ENCODE data around the gene PARP4. TPM values are rescaled to one million over a fixed set of nuclear protein-coding genes. Genes with fewer than 3 reads are reported as not detected.
"Not testable (repeated sequence)": the region's sequence is repeated elsewhere in the genome, so short reads cannot be mapped to it uniquely, and the experiment has no call there.

The PARP4 gene
- total RNA-seq, 4 donors from 2014 or later = 6.9 to 11.6 (median 7.6) TPM

- no peaks in the 10 kb centered on the region for H3K9me3 ChIP-seq
- peak overlapping the region; percentile 71 to 97 (median 82) for H3K4me3 ChIP-seq
- peaks cover 0 to 5% of the 10 kb centered on the region in 2 donors for H3K4me1 ChIP-seq
- no peaks in the 10 kb centered on the region for H3K27me3 ChIP-seq
- DNase-seq (no peak), ATAC-seq (peak in 1 of 2 donors; percentile 50)
- TF ChIP-seq POLR2A (IDR thresholded peaks at IDR 0.05) = no peak
- no peak for TF ChIP-seq CTCF (IDR thresholded peaks at IDR 0.05 in 4 of 5, conservative IDR thresholded peaks at IDR 0.05 in 1 of 5)
- peak overlapping the region; percentile 75 to 81 (median 78) for H3K27ac ChIP-seq
- in situ Hi-C loops (cut with MboI; ENCODE audit: low sequenced_read_pairs in 4 of 4) (no loop called here), intact Hi-C loops (cut with DNase I; ENCODE audit: low total_unique reads) (no loop called here)
- H3K36me3 ChIP-seq = no peaks in the 10 kb centered on the region
These were observed 772 bp downstream of the PARP4 start for GRCh38 chr13:24511816-24512196.

GRCh38 chr13:24511019-24511815, 1.4 kb downstream of the PARP4 start:
- intact Hi-C loops (cut with DNase I; ENCODE audit: low total_unique reads) (no loop called here), in situ Hi-C loops (cut with MboI; ENCODE audit: low sequenced_read_pairs in 4 of 4) (no loop called here)
- TF ChIP-seq POLR2A (IDR thresholded peaks at IDR 0.05) (no peak), CTCF (IDR thresholded peaks at IDR 0.05 in 4 of 5, conservative IDR thresholded peaks at IDR 0.05 in 1 of 5) (no peak)
- ATAC-seq (peak in 1 of 2 donors; percentile 21), DNase-seq (peak in 1 of 2 donors; percentile 13)
- peak overlapping the region; percentile 75 to 81 (median 78) for H3K27ac ChIP-seq
- no peaks in the 10 kb centered on the region for H3K36me3 ChIP-seq
- H3K4me1 ChIP-seq = peaks cover 0 to 5% of the 10 kb centered on the region in 2 donors
- H3K4me3 ChIP-seq = peak overlapping the region; percentile 71 to 97 (median 82)
- H3K27me3 ChIP-seq = no peaks in the 10 kb centered on the region
- no peaks in the 10 kb centered on the region for H3K9me3 ChIP-seq

GRCh38 chr13:24506698-24507335, 5.8 kb downstream of the PARP4 start:
- DNase-seq (no peak), ATAC-seq (no peak)
- no peak overlapping the region for H3K4me3 ChIP-seq
- in situ Hi-C loops (cut with MboI; ENCODE audit: low sequenced_read_pairs in 4 of 4) (no loop called here), intact Hi-C loops (cut with DNase I; ENCODE audit: low total_unique reads) (no loop called here)
- H3K9me3 ChIP-seq = no peaks in the 10 kb centered on the region
- no peaks in the 10 kb centered on the region for H3K27me3 ChIP-seq
- peaks cover 0 to 5% of the 10 kb centered on the region in 2 donors for H3K4me1 ChIP-seq
- TF ChIP-seq POLR2A (IDR thresholded peaks at IDR 0.05) = no peak
- no peak for TF ChIP-seq CTCF (IDR thresholded peaks at IDR 0.05 in 4 of 5, conservative IDR thresholded peaks at IDR 0.05 in 1 of 5)
- no peak overlapping the region for H3K27ac ChIP-seq
- H3K36me3 ChIP-seq = no peaks in the 10 kb centered on the region

GRCh38 chr13:24506283-24506682, 6.3 kb downstream of the PARP4 start:
- in situ Hi-C loops (cut with MboI; ENCODE audit: low sequenced_read_pairs in 4 of 4); intact Hi-C loops (cut with DNase I; ENCODE audit: low total_unique reads); H3K4me3 ChIP-seq; H3K9me3 ChIP-seq; DNase-seq; H3K36me3 ChIP-seq; H3K27ac ChIP-seq; H3K4me1 ChIP-seq; H3K27me3 ChIP-seq; ATAC-seq: not testable (repeated sequence)

- Histone ChIP-seq H3K9me3 (no peaks in the 10 kb centered on the region), H3K36me3 (no peaks in the 10 kb centered on the region), H3K4me3 (no peak overlapping the region), H3K4me1 (no peaks in the 10 kb centered on the region), H3K27ac (no peak overlapping the region), H3K27me3 (no peaks in the 10 kb centered on the region)
- intact Hi-C loops (cut with DNase I; ENCODE audit: low total_unique reads) = no loop called here
- DNase-seq (no peak), ATAC-seq (no peak)
- no peak for TF ChIP-seq POLR2A (IDR thresholded peaks at IDR 0.05)
- in situ Hi-C loops (cut with MboI; ENCODE audit: low sequenced_read_pairs in 4 of 4) = no loop called here
These were observed 6.8 kb downstream of the PARP4 start for GRCh38 chr13:24505756-24506155.

Measured in gastrocnemius medialis (tissue), 4 donors.